ENCODE measurements around the gene RRAD.

Gene RRAD

DNA sequence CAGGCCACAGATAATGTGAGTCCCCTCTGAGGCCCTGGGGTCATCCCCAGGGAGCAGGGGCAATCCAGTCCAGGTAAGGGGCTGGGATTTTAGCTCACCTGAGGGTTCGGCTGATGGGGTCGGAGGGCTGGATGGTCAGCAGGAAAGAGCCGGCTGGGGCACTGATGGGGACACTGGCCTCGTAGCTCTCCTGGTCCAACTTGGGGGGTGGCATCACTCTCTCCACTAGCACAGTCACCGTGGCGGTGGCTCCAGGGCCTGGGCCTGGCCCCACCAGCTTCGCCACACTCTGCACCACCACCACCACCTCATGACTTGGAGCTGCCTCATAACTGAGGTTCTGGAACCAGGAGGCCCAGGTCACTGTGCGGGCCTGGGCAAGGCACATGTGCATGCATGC is 13.5 kb downstream of the RRAD start:
- 98% methylated on average over 8 of the region's 8 CpGs for WGBS (ENCODE audit: insufficient coverage)
- CTCF ChIA-PET, result interaction anchor here (20.4 to 30.6 kb wide), 2 partner anchors 7 to 13 kb away, joined by 473 read pairs; partner anchors contain the start of genes CDH16 and RRAD
- Histone ChIP-seq H3K36me3 (ENCODE audit: control insufficient read depth in 4 of 4, insufficient read depth in 4 of 4, low read length in 3 of 4) (no peaks in the 10 kb centered on the region), H3K27ac (ENCODE audit: insufficient read depth in 1 of 2, low read depth in 1 of 2, low read length in 2 of 2, poor library complexity in 1 of 2, severe bottlenecking in 2 of 2) (no peak overlapping the region), H3K27me3 (replicated peaks in 2 of 5; ENCODE audit: control insufficient read depth in 4 of 5, insufficient read depth in 5 of 5, low read length in 4 of 5) (peaks cover 0 to 5% (median 0%) of the 10 kb centered on the region in 5 experiments), H3K4me1 (ENCODE audit: control extremely low read depth in 1 of 4, control insufficient read depth in 4 of 4, insufficient read depth in 4 of 4, low read length in 3 of 4) (no peaks in the 10 kb centered on the region), H3K9me3 (ENCODE audit: control extremely low read depth in 1 of 5, control insufficient read depth in 4 of 5, insufficient read depth in 2 of 5, low read depth in 1 of 5, low read length in 4 of 5) (no peaks in the 10 kb centered on the region), H3K4me3 (ENCODE audit: control insufficient read depth in 1 of 7, extremely low read depth in 1 of 7, insufficient read depth in 4 of 7, low read depth in 2 of 7, low read length in 6 of 7) (no peak overlapping the region)
- POLR2A ChIA-PET, result no interaction called here
- no peak for DNase-seq

DNA sequence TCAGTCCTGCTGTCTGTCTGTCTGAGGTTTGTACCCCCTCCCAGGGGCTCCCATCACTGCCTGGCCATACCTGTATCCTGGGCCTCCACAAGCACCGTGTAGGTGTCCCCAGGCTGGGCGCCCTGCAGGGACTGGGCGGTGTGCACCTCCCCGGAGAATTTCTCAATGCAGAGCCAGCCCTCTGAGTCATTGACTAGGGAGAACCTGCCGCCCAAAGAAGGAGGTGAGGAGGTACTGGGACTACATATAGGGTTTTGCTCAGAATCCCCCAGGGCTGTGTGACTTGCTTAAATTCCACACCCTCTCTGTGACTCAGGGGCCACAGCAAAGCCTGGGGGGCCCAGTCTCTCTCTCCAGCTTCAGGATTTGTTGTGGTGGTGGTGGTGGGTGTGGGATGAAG is 14.2 kb downstream of the RRAD start:
- H3K9me3 ChIP-seq (ENCODE audit: control extremely low read depth in 1 of 5, control insufficient read depth in 4 of 5, insufficient read depth in 2 of 5, low read depth in 1 of 5, low read length in 4 of 5), result no peaks in the 10 kb centered on the region
- no peak overlapping the region for H3K4me3 ChIP-seq (ENCODE audit: control insufficient read depth in 1 of 7, extremely low read depth in 1 of 7, insufficient read depth in 4 of 7, low read depth in 2 of 7, low read length in 6 of 7)
- ChIA-PET POLR2A (no interaction called here), CTCF (interaction anchor here (0.6 to 30.6 kb wide), 3 partner anchors 8 to 21 kb away, joined by 3 to 473 read pairs (median 473); partner anchors contain the start of genes CDH16 and RRAD)
- DNase-seq, result no peak
- H3K27me3 ChIP-seq (replicated peaks in 2 of 5; ENCODE audit: control insufficient read depth in 4 of 5, insufficient read depth in 5 of 5, low read length in 4 of 5), result peaks cover 0 to 7% (median 0%) of the 10 kb centered on the region in 5 experiments
- no peak overlapping the region for H3K27ac ChIP-seq (ENCODE audit: insufficient read depth in 1 of 2, low read depth in 1 of 2, low read length in 2 of 2, poor library complexity in 1 of 2, severe bottlenecking in 2 of 2)
- WGBS (ENCODE audit: insufficient coverage), result 95% methylated on average over 5 of the region's 5 CpGs
- H3K36me3 ChIP-seq (ENCODE audit: control insufficient read depth in 4 of 4, insufficient read depth in 4 of 4, low read length in 3 of 4), result no peaks in the 10 kb centered on the region
- no peaks in the 10 kb centered on the region for H3K4me1 ChIP-seq (ENCODE audit: control extremely low read depth in 1 of 4, control insufficient read depth in 4 of 4, insufficient read depth in 4 of 4, low read length in 3 of 4)

DNA sequence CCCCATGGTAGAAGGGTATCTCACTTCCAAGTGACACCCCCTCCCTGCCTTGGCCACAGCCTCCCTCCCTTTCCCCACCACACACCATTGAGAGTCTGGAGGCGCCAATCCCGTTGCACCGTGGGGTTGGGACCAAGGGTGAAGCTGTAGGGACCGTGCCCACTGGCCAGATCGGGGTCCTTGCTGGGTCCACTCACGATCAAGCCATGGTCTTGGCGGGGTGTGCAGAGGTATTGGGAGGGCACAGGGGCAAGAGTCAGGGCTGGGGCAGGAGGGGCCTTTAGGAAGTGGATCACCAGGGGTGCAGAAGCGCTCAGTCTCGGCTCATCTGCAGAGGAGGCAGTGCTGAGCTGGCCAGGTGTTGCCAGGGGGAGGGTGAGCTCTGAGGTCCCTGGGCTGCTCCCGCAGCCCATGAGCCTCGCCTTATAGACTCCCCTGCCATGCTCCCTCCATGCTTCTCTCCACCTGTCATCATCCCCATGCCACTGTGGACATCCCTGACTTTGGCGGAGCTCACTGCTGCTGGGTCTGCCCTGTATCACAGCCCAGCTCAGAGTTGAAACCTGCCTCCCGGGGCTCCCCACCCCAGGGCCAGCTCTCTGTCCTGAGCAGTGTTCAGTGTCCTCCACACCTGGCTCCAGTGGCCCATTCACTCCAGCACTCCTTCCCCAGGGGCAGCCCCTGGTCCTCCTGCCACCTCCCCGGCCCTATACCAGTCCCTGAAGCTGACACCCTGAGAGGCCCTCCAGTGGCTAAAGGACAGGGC is 15.0 kb downstream of the RRAD start:
- ChIA-PET CTCF (interaction anchor here (0.6 to 30.6 kb wide), 4 partner anchors 9 to 113 kb away, joined by 3 to 473 read pairs (median 238); partner anchors contain the start of genes CDH16 and RRAD), POLR2A (no interaction called here)
- H3K27me3 ChIP-seq (replicated peaks in 2 of 5; ENCODE audit: control insufficient read depth in 4 of 5, insufficient read depth in 5 of 5, low read length in 4 of 5), result peaks cover 0 to 7% (median 0%) of the 10 kb centered on the region in 5 experiments
- WGBS (ENCODE audit: insufficient coverage), result 95% methylated on average over 7 of the region's 14 CpGs
- no peak for DNase-seq
- H3K4me3 ChIP-seq (ENCODE audit: control insufficient read depth in 1 of 7, extremely low read depth in 1 of 7, insufficient read depth in 4 of 7, low read depth in 2 of 7, low read length in 6 of 7), result no peak overlapping the region
- H3K9me3 ChIP-seq (ENCODE audit: control extremely low read depth in 1 of 5, control insufficient read depth in 4 of 5, insufficient read depth in 2 of 5, low read depth in 1 of 5, low read length in 4 of 5), result no peaks in the 10 kb centered on the region
- no peaks in the 10 kb centered on the region for H3K36me3 ChIP-seq (ENCODE audit: control insufficient read depth in 4 of 4, insufficient read depth in 4 of 4, low read length in 3 of 4)
- no peak overlapping the region for H3K27ac ChIP-seq (ENCODE audit: insufficient read depth in 1 of 2, low read depth in 1 of 2, low read length in 2 of 2, poor library complexity in 1 of 2, severe bottlenecking in 2 of 2)
- no peaks in the 10 kb centered on the region for H3K4me1 ChIP-seq (ENCODE audit: control extremely low read depth in 1 of 4, control insufficient read depth in 4 of 4, insufficient read depth in 4 of 4, low read length in 3 of 4)

- no peak for DNase-seq
- 90% methylated on average over 6 of the region's 14 CpGs for WGBS (ENCODE audit: insufficient coverage)
- CTCF ChIA-PET, result interaction anchor here (20.4 to 30.6 kb wide), 2 partner anchors 10 kb away, joined by 473 read pairs; partner anchors contain the start of genes CDH16 and RRAD
- no peak overlapping the region for H3K4me3 ChIP-seq (ENCODE audit: control insufficient read depth in 1 of 7, extremely low read depth in 1 of 7, insufficient read depth in 4 of 7, low read depth in 2 of 7, low read length in 6 of 7)
- H3K27me3 ChIP-seq (replicated peaks in 2 of 5; ENCODE audit: control insufficient read depth in 4 of 5, insufficient read depth in 5 of 5, low read length in 4 of 5), result peaks cover 0 to 7% (median 0%) of the 10 kb centered on the region in 5 experiments
- POLR2A ChIA-PET, result interaction anchor here (0.6 kb wide), 2 partner anchors 149 to 230 kb away, joined by 3 read pairs; no protein-coding TSS in a partner anchor
- H3K4me1 ChIP-seq (ENCODE audit: control extremely low read depth in 1 of 4, control insufficient read depth in 4 of 4, insufficient read depth in 4 of 4, low read length in 3 of 4), result no peaks in the 10 kb centered on the region
- H3K36me3 ChIP-seq (ENCODE audit: control insufficient read depth in 4 of 4, insufficient read depth in 4 of 4, low read length in 3 of 4), result no peaks in the 10 kb centered on the region
- H3K27ac ChIP-seq (ENCODE audit: insufficient read depth in 1 of 2, low read depth in 1 of 2, low read length in 2 of 2, poor library complexity in 1 of 2, severe bottlenecking in 2 of 2), result no peak overlapping the region
- no peaks in the 10 kb centered on the region for H3K9me3 ChIP-seq (ENCODE audit: control extremely low read depth in 1 of 5, control insufficient read depth in 4 of 5, insufficient read depth in 2 of 5, low read depth in 1 of 5, low read length in 4 of 5)
Measured at GRCh38 chr16:66908762-66909559, 16.4 kb downstream of the RRAD start.

GRCh38 chr16:66908116-66908515 is 17.2 kb downstream of the RRAD start:
- H3K4me1 ChIP-seq (ENCODE audit: control extremely low read depth in 1 of 4, control insufficient read depth in 4 of 4, insufficient read depth in 4 of 4, low read length in 3 of 4), result no peaks in the 10 kb centered on the region
- DNase-seq, result no peak
- H3K4me3 ChIP-seq (ENCODE audit: control insufficient read depth in 1 of 7, extremely low read depth in 1 of 7, insufficient read depth in 4 of 7, low read depth in 2 of 7, low read length in 6 of 7), result no peak overlapping the region
- no peaks in the 10 kb centered on the region for H3K36me3 ChIP-seq (ENCODE audit: control insufficient read depth in 4 of 4, insufficient read depth in 4 of 4, low read length in 3 of 4)
- ChIA-PET POLR2A (no interaction called here), CTCF (interaction anchor here (1.9 to 30.6 kb wide), 3 partner anchors 11 to 16 kb away, joined by 8 to 473 read pairs (median 11); partner anchors contain the start of genes CDH16 and RRAD)
- no peaks in the 10 kb centered on the region for H3K9me3 ChIP-seq (ENCODE audit: control extremely low read depth in 1 of 5, control insufficient read depth in 4 of 5, insufficient read depth in 2 of 5, low read depth in 1 of 5, low read length in 4 of 5)
- H3K27me3 ChIP-seq (replicated peaks in 2 of 5; ENCODE audit: control insufficient read depth in 4 of 5, insufficient read depth in 5 of 5, low read length in 4 of 5), result peaks cover 0 to 7% (median 0%) of the 10 kb centered on the region in 5 experiments
- 93% methylated on average over 3 of the region's 3 CpGs for WGBS (ENCODE audit: insufficient coverage)
- no peak overlapping the region for H3K27ac ChIP-seq (ENCODE audit: insufficient read depth in 1 of 2, low read depth in 1 of 2, low read length in 2 of 2, poor library complexity in 1 of 2, severe bottlenecking in 2 of 2)

- H3K27me3 ChIP-seq (replicated peaks in 2 of 5; ENCODE audit: control insufficient read depth in 4 of 5, insufficient read depth in 5 of 5, low read length in 4 of 5), result peaks cover 0 to 7% (median 0%) of the 10 kb centered on the region in 5 experiments
Measured at GRCh38 chr16:66906916-66907836, 18.2 kb downstream of the RRAD start.

More at GRCh38 chr16:66906916-66907836, 18.2 kb downstream of the RRAD start:
- H3K27ac ChIP-seq (ENCODE audit: insufficient read depth in 1 of 2, low read depth in 1 of 2, low read length in 2 of 2, poor library complexity in 1 of 2, severe bottlenecking in 2 of 2), result no peak overlapping the region
- no peak for DNase-seq
- H3K9me3 ChIP-seq (ENCODE audit: control extremely low read depth in 1 of 5, control insufficient read depth in 4 of 5, insufficient read depth in 2 of 5, low read depth in 1 of 5, low read length in 4 of 5), result no peaks in the 10 kb centered on the region
- WGBS (ENCODE audit: insufficient coverage), result 85% methylated on average over 6 of the region's 7 CpGs
- CTCF ChIA-PET, result interaction anchor here (1.0 to 30.6 kb wide), 5 partner anchors 11 to 47 kb away, joined by 3 to 473 read pairs (median 8); partner anchors contain the start of genes CDH16 and RRAD
- H3K4me3 ChIP-seq (ENCODE audit: control insufficient read depth in 1 of 7, extremely low read depth in 1 of 7, insufficient read depth in 4 of 7, low read depth in 2 of 7, low read length in 6 of 7), result no peak overlapping the region
- POLR2A ChIA-PET, result no interaction called here
- H3K4me1 ChIP-seq (ENCODE audit: control extremely low read depth in 1 of 4, control insufficient read depth in 4 of 4, insufficient read depth in 4 of 4, low read length in 3 of 4), result no peaks in the 10 kb centered on the region
- no peaks in the 10 kb centered on the region for H3K36me3 ChIP-seq (ENCODE audit: control insufficient read depth in 4 of 4, insufficient read depth in 4 of 4, low read length in 3 of 4)
